ENCODE measurements around the gene TAF7L. TPM values are rescaled to one million over a fixed set of nuclear protein-coding genes. Genes with fewer than 3 reads are reported as not detected.

The TAF7L gene
- total RNA-seq, 1 experiment from 2014 or later, result not detected

DNA sequence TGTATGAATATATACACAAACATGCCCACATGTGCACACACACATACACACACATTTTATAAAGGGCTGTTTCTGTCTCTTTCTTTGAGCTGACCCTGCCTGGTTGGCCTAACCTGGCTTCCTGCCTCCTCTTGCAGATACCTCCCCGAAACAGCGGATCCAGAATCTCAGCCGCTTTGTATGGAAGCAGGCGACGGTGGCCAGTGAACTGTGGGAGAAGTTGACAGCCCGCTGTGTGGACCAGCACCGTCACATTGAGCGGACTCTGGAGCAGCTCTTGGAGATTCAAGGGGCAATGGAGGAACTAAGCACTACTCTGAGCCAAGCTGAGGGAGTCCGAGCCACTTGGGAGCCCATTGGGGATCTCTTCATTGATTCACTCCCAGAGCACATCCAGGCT is 49.6 kb downstream of the TAF7L start:
- H3K4me3 Mint-ChIP-seq, result no peak overlapping the region
- Histone ChIP-seq H3K14ac (ENCODE audit: insufficient read depth, low read length) (no peak overlapping the region), H2AK5ac (ENCODE audit: insufficient read length, low read length) (no peak overlapping the region), H2BK15ac (ENCODE audit: low read depth, low read length) (no peak overlapping the region), H3K9ac (ENCODE audit: extremely low read depth, insufficient read length, low read length) (no peak overlapping the region), H2BK12ac (ENCODE audit: insufficient read length, low read depth, low read length) (no peak overlapping the region), H2BK5ac (ENCODE audit: insufficient read length, low read length) (no peak overlapping the region), H3K79me1 (ENCODE audit: insufficient read depth, low read depth, low read length, poor library complexity, severe bottlenecking) (no peaks in the 10 kb centered on the region), H3K23ac (ENCODE audit: insufficient read length, low read depth, low read length) (no peak overlapping the region), H2AFZ (ENCODE audit: low read length) (no peak overlapping the region), H3K9me3 (ENCODE audit: control insufficient read depth, low read depth, low read length) (peaks cover 58% of the 10 kb centered on the region), H3K79me2 (ENCODE audit: insufficient read depth, low read length) (no peaks in the 10 kb centered on the region), H4K5ac (ENCODE audit: insufficient read length, low read depth, low read length) (no peak overlapping the region), H2BK120ac (ENCODE audit: low read depth, low read length, poor library complexity, severe bottlenecking) (no peak overlapping the region), H3K23me2 (ENCODE audit: insufficient read length, low read depth, low read length, poor library complexity, severe bottlenecking) (no peaks in the 10 kb centered on the region), H3K56ac (ENCODE audit: insufficient read length, low read depth, low read length) (no peak overlapping the region), H3K27ac (ENCODE audit: insufficient read length, low read depth, low read length) (no peak overlapping the region), H4K91ac (ENCODE audit: insufficient read length, low read depth, low read length) (no peak overlapping the region), H3K4me1 (ENCODE audit: insufficient read depth, low read length) (no peaks in the 10 kb centered on the region), H4K8ac (replicated peaks; ENCODE audit: insufficient read length, low read depth, low read length) (no peak overlapping the region), H3T11ph (ENCODE audit: low read length) (no peak overlapping the region), H4K20me1 (ENCODE audit: control insufficient read depth, insufficient read depth, insufficient read length) (no peaks in the 10 kb centered on the region), H3K18ac (ENCODE audit: insufficient read length, low read depth, low read length) (no peak overlapping the region), H2BK20ac (ENCODE audit: low read depth, low read length, poor library complexity, severe bottlenecking) (no peak overlapping the region), H3K4me2 (ENCODE audit: insufficient read depth, insufficient read length, low read length) (no peak overlapping the region), H3K4ac (ENCODE audit: low read depth, low read length) (no peak overlapping the region), H3K27me3 (ENCODE audit: insufficient read depth, low read length) (no peaks in the 10 kb centered on the region)
- no peak overlapping the region for H3K27ac Mint-ChIP-seq
- peaks cover 61 to 69% of the 10 kb centered on the region in 2 experiments for H3K9me3 Mint-ChIP-seq
- no peak for DNase-seq
- no peak for TF ChIP-seq CTCF (conservative IDR thresholded peaks at IDR 0.05)
- H3K4me1 Mint-ChIP-seq, result no peaks in the 10 kb centered on the region
- peaks cover 0 to 2% (median 0%) of the 10 kb centered on the region in 3 experiments; a peak in 2 of 7 replicates for H3K36me3 Mint-ChIP-seq (ENCODE audit: insufficient read depth in 1 of 3, low read depth in 3 of 3)
- H3K27me3 Mint-ChIP-seq (ENCODE audit: low read depth), result no peaks in the 10 kb centered on the region; the same call in 1 of the 2 replicates
- WGBS (ENCODE audit: extremely low coverage, insufficient read length, low lambda C conversion rate), result no CpG with 5 or more reads among the region's 9 CpGs
